GM23338 (cell line): ENCODE data around the gene COX20. TPM values are rescaled to one million over a fixed set of nuclear protein-coding genes. Genes with fewer than 3 reads are reported as not detected.

Experiments used
- ATAC-seq: fragments of 200-7000 bp; cut with Tn5 transposase; 3 replicates; pipeline ENCODE4 v1.9.1; 2020
- DNase-seq: peaks from one replicate; pipeline ENCODE4 v3.0.0-alpha.2; 2015; ENCODE audit warnings: low spot score
- H2AFZ ChIP-seq: fragments of 200-600 bp; sonication (generic); 2 replicates; pipeline ENCODE4 v1.8.0; 2016; ENCODE audit warnings: antibody characterized with exemption, mild to moderate bottlenecking, moderate library complexity
- H3F3A ChIP-seq: fragments of 200-600 bp; sonication (generic); replicated peaks from 2 replicates; pipeline ENCODE4 v1.8.0; 2017; ENCODE audit warnings: antibody characterized with exemption, mixed run types, low read depth
- H3K27ac ChIP-seq: fragments of 200-600 bp; sonication (generic); 2 replicates; pipeline ENCODE4 v1.6.1; 2016; ENCODE audit warnings: low read depth
- H3K27me3 ChIP-seq: fragments of 200-600 bp; sonication (generic); 2 replicates; pipeline ENCODE4 v1.8.0; 2016; ENCODE audit warnings: mild to moderate bottlenecking, mixed run types, moderate library complexity; ENCODE audit not compliant: insufficient read depth
- H3K36me3 ChIP-seq: fragments of 200-600 bp; sonication (generic); 2 replicates; pipeline ENCODE4 v1.8.0; 2016; ENCODE audit warnings: mild to moderate bottlenecking; ENCODE audit not compliant: insufficient read depth
- H3K4me1 ChIP-seq: fragments of 200-600 bp; sonication (generic); 2 replicates; pipeline ENCODE4 v1.8.0; 2016; ENCODE audit warnings: mild to moderate bottlenecking, moderate library complexity; ENCODE audit not compliant: insufficient read depth
- H3K4me2 ChIP-seq: fragments of 200-600 bp; sonication (generic); 2 replicates; pipeline ENCODE4 v1.7.1; 2017; ENCODE audit warnings: mixed run types
- H3K4me3 ChIP-seq: fragments of 200-600 bp; sonication (generic); 2 replicates; pipeline ENCODE4 v1.6.1; 2016; ENCODE audit warnings: mixed run types
- H3K79me2 ChIP-seq: fragments of 200-600 bp; sonication (generic); replicated peaks from 2 replicates; pipeline ENCODE4 v1.8.0; 2017; ENCODE audit warnings: mild to moderate bottlenecking; ENCODE audit not compliant: insufficient read depth
- H3K9me2 ChIP-seq: fragments of 200-600 bp; sonication (generic); 2 replicates; pipeline ENCODE4 v1.8.0; 2017; ENCODE audit not compliant: insufficient read depth
- H4K20me1 ChIP-seq: fragments of 200-600 bp; sonication (generic); replicated peaks from 2 replicates; pipeline ENCODE4 v1.8.0; 2017; ENCODE audit warnings: mild to moderate bottlenecking; ENCODE audit not compliant: insufficient read depth
- H3K27ac Mint-ChIP-seq: 2 replicates; pipeline ENCODE4 v1.8.0; 2020; ENCODE audit warnings: inconsistent platforms, mild to moderate bottlenecking, moderate library complexity, mixed read lengths
- H3K27me3 Mint-ChIP-seq: 3 replicates; pipeline ENCODE4 v1.8.0; 2022; ENCODE audit warnings: low read depth, mild to moderate bottlenecking, moderate library complexity, mixed read lengths, inconsistent platforms; ENCODE audit not compliant: insufficient read depth, poor library complexity
- H3K36me3 Mint-ChIP-seq: 3 replicates; pipeline ENCODE4 v1.8.0; 2021; ENCODE audit warnings: low read depth, mild to moderate bottlenecking, inconsistent platforms, moderate library complexity, mixed read lengths
- H3K4me1 Mint-ChIP-seq: 3 replicates; pipeline ENCODE4 v1.8.0; 2020; ENCODE audit warnings: mild to moderate bottlenecking, inconsistent platforms, mixed read lengths
- H3K4me3 Mint-ChIP-seq: 3 replicates; pipeline ENCODE4 v1.8.0; 2021; ENCODE audit warnings: moderate library complexity, mild to moderate bottlenecking, inconsistent platforms, mixed read lengths
- H3K9me3 Mint-ChIP-seq: 3 replicates; pipeline ENCODE4 v1.8.0; 2020; ENCODE audit warnings: moderate library complexity, mild to moderate bottlenecking, inconsistent platforms, mixed read lengths
- POLR2AphosphoS5 ChIP-seq: IDR thresholded peaks from 2 replicates; pipeline ENCODE4 v1.6.1; 2016; ENCODE audit warnings: antibody characterized with exemption, low read depth
- polyA plus RNA-seq: library from polyadenylated mRNA; unstranded; fragments of >200 nt; fragmentation: Nextera tagmentation; extraction: Ambion mirVana; gene quantifications from 2 replicates; pipeline ENCODE4 v1.2.1, GENCODE V29; 2016
- total RNA-seq: library from RNA; depleted of rRNA; stranded (reverse); fragments of >200 nt; shearing (Covaris generic); gene quantifications from 2 replicates; pipeline ENCODE4 v1.2.3, GENCODE V29; 2014
- TF ChIP-seq, protein P1 (sequence below), 2 experiments: fragments of 200-600 bp in 1 of 2; sonication (generic) in 1 of 2; conservative IDR thresholded peaks; 2 replicates each; pipeline versions ENCODE4 v1.5.1 to v1.6.1; 2016 to 2017; ENCODE audit warnings: antibody characterized with exemption in 2 of 2, low read depth in 2 of 2, mild to moderate bottlenecking in 2 of 2, moderate library complexity in 1 of 2
- TF ChIP-seq, protein P2 (sequence below): IDR thresholded peaks from one replicate; pipeline ENCODE4 v1.6.1; 2018; ENCODE audit warnings: antibody characterized with exemption; ENCODE audit not compliant: unreplicated experiment

COX20 gene
- total and polyA plus RNA-seq, 2 experiments from 2014 or later, result 19.3 to 175 TPM

DNA sequence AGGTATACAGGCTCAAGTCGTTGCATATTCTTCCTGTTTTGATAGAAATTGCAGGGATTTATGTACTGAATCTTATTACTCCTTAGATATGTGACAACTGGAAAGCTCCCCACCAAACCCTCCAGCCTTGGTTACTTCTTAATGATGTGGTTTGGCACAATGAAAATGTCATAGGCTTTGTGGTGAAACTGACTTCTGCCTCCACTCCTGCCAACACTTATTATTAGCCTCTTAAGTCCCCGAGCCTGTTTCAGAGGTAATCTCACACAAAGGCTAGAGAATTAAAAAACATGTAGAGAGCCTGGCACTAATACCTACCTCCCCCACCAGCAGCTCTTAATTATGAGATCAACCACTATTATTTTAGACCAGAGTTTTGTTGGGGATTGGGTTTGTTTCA is 4.2 kb downstream of the COX20 start:
- Mint-ChIP-seq H3K27ac (no peak overlapping the region), H3K27me3 (peaks cover 17% of the 10 kb centered on the region), H3K4me1 (peaks cover 29% of the 10 kb centered on the region), H3K9me3 (no peaks in the 10 kb centered on the region; the same call in 2 of the 3 replicates), H3K4me3 (no peak overlapping the region), H3K36me3 (peaks cover 55% of the 10 kb centered on the region)
- Histone ChIP-seq H4K20me1 (peaks cover 18% of the 10 kb centered on the region), H3K27ac (peak overlapping the region; percentile 65; the same call in 1 of the 2 replicates), H3F3A (peaks cover 39% of the 10 kb centered on the region), H3K36me3 (peaks cover 26% of the 10 kb centered on the region), H3K27me3 (no peaks in the 10 kb centered on the region), H3K4me1 (peaks cover 18% of the 10 kb centered on the region), H3K4me2 (no peak overlapping the region), H3K9me2 (no peaks in the 10 kb centered on the region), H2AFZ (no peak overlapping the region), H3K79me2 (peaks cover 52% of the 10 kb centered on the region), H3K4me3 (no peak overlapping the region)
- TF ChIP-seq, protein P1, sequence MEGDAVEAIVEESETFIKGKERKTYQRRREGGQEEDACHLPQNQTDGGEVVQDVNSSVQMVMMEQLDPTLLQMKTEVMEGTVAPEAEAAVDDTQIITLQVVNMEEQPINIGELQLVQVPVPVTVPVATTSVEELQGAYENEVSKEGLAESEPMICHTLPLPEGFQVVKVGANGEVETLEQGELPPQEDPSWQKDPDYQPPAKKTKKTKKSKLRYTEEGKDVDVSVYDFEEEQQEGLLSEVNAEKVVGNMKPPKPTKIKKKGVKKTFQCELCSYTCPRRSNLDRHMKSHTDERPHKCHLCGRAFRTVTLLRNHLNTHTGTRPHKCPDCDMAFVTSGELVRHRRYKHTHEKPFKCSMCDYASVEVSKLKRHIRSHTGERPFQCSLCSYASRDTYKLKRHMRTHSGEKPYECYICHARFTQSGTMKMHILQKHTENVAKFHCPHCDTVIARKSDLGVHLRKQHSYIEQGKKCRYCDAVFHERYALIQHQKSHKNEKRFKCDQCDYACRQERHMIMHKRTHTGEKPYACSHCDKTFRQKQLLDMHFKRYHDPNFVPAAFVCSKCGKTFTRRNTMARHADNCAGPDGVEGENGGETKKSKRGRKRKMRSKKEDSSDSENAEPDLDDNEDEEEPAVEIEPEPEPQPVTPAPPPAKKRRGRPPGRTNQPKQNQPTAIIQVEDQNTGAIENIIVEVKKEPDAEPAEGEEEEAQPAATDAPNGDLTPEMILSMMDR (conservative IDR thresholded peaks at IDR 0.05; ENCODE audit: low read depth in 2 of 2), result no peak
- TF ChIP-seq POLR2AphosphoS5, result peak; percentile 12; the same call in 1 of the 2 replicates
- no peak for ATAC-seq
- DNase-seq, result no peak

DNA sequence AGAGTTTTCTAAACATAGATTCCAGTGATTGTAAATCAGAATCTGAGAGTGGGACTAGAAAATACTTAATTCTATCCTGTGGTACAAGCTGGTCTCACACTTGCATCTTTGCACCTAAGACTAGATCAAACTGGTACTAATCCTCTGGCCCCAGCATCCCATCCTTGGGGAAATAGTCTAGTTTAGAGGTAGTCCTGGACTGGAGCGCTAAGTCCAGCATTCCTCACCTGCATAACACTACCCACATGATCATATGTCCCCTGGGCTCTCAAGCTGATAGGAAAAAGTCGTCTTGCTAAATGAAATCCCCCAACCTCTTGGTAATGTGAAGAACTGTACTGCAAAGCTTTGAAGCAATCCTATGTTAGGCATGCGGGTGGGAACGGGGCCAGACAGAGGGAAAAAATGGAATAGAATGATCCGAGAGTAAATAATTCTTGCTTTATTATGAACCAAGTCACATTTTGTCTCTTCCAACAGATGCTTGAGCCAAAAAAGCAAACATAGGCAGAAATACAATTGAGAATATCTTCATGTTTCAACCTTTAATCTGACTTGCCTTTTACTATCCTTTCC is 4.8 kb downstream of the COX20 start:
- Mint-ChIP-seq H3K27ac (0 out of 2 replicates have a peak overlapping the region, but pooled peaks have one; percentile 51), H3K36me3 (peaks cover 62% of the 10 kb centered on the region), H3K9me3 (no peaks in the 10 kb centered on the region), H3K27me3 (peaks cover 14% of the 10 kb centered on the region), H3K4me1 (peaks cover 28% of the 10 kb centered on the region), H3K4me3 (no peak overlapping the region; the same call in 2 of the 3 replicates)
- H4K20me1 ChIP-seq, result peaks cover 18% of the 10 kb centered on the region
- H3K9me2 ChIP-seq, result no peaks in the 10 kb centered on the region
- peaks cover 18% of the 10 kb centered on the region for H3K4me1 ChIP-seq
- no peak overlapping the region for H2AFZ ChIP-seq
- H3K27me3 ChIP-seq, result no peaks in the 10 kb centered on the region
- peaks cover 52% of the 10 kb centered on the region for H3K79me2 ChIP-seq
- H3K27ac ChIP-seq, result peak overlapping the region; percentile 65
- peaks cover 32% of the 10 kb centered on the region for H3K36me3 ChIP-seq
- TF ChIP-seq, protein P2, sequence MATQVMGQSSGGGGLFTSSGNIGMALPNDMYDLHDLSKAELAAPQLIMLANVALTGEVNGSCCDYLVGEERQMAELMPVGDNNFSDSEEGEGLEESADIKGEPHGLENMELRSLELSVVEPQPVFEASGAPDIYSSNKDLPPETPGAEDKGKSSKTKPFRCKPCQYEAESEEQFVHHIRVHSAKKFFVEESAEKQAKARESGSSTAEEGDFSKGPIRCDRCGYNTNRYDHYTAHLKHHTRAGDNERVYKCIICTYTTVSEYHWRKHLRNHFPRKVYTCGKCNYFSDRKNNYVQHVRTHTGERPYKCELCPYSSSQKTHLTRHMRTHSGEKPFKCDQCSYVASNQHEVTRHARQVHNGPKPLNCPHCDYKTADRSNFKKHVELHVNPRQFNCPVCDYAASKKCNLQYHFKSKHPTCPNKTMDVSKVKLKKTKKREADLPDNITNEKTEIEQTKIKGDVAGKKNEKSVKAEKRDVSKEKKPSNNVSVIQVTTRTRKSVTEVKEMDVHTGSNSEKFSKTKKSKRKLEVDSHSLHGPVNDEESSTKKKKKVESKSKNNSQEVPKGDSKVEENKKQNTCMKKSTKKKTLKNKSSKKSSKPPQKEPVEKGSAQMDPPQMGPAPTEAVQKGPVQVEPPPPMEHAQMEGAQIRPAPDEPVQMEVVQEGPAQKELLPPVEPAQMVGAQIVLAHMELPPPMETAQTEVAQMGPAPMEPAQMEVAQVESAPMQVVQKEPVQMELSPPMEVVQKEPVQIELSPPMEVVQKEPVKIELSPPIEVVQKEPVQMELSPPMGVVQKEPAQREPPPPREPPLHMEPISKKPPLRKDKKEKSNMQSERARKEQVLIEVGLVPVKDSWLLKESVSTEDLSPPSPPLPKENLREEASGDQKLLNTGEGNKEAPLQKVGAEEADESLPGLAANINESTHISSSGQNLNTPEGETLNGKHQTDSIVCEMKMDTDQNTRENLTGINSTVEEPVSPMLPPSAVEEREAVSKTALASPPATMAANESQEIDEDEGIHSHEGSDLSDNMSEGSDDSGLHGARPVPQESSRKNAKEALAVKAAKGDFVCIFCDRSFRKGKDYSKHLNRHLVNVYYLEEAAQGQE, result no peak
- peak; percentile 47; the same call in 1 of the 2 replicates for TF ChIP-seq POLR2AphosphoS5
- H3K4me2 ChIP-seq, result no peak overlapping the region
- no peak for DNase-seq
- no peak for ATAC-seq
- H3K4me3 ChIP-seq, result no peak overlapping the region
- H3F3A ChIP-seq, result peaks cover 44% of the 10 kb centered on the region
